GM21723 (cell line): ENCODE results near the gene ANKRD42.

Experiments used
- ATAC-seq: cut with Tn5 transposase; IDR thresholded peaks from one replicate; pipeline ENCODE4 v1.9.1; 2021; ENCODE audit warnings: mild to moderate bottlenecking, moderate library complexity; ENCODE audit not compliant: unreplicated experiment

Gene ANKRD42

GRCh38 chr11:83285151-83285770 lies 91.7 kb downstream of the ANKRD42 start:
- peak; percentile 57 for ATAC-seq

- ATAC-seq, result peak; percentile 90
Observed at GRCh38 chr11:83285771-83286528, 92.4 kb downstream of the ANKRD42 start, which contains the start of gene CCDC90B. Gene CCDC90B, minus strand, starts transcription at chr11:83286367. Its CDS starts 395 bp downstream, at chr11:83285972.

- no peak for ATAC-seq
Observed at GRCh38 chr11:83287631-83288030, 94.1 kb downstream of the ANKRD42 start.

GRCh38 chr11:83292709-83293456 lies 99.4 kb downstream of the ANKRD42 start:
- peak; percentile 55 for ATAC-seq

DNA sequence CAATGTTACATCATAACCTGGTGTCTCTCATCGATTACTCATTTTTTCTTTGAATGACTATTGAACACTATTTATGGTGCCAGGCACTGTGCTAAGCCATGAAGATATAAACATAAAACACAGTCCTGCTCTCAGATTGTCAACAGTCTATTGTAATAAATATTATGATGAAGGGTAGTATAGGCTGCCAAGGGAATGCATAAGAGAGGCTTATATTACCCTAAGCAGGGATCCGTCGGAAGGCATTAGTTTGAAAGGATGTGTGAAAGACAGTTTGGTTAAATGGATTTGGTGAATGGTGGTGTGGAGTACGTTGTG lies 99.9 kb downstream of the ANKRD42 start:
- ATAC-seq, result no peak

GRCh38 chr11:83294208-83294607 lies 100.7 kb downstream of the ANKRD42 start:
- no peak for ATAC-seq
